Urinary bladder (tissue), 4 donors: ENCODE results near the gene SETD1A. TPM values are rescaled to one million over a fixed set of nuclear protein-coding genes. Genes with fewer than 3 reads are reported as not detected.
A peak's percentile ranks its signal among the peaks of the same experiment; 100 is the strongest.

Experiments used
- DNase-seq: peaks from one replicate; pipeline ENCODE4 v3.0.0-alpha.2; 2015; ENCODE audit errors: extremely low spot score
- H3K27ac ChIP-seq: one replicate; pipeline ENCODE4 v1.5.1; 2013; ENCODE audit warnings: low read depth, mild to moderate bottlenecking, moderate library complexity
- H3K36me3 ChIP-seq: one replicate; pipeline ENCODE4 v1.6.1; 2013; ENCODE audit warnings: mild to moderate bottlenecking, moderate library complexity; ENCODE audit not compliant: insufficient read depth
- H3K4me1 ChIP-seq: one replicate; pipeline ENCODE4 v1.6.1; 2013; ENCODE audit warnings: mild to moderate bottlenecking, moderate library complexity; ENCODE audit not compliant: insufficient read depth
- H3K4me3 ChIP-seq: one replicate; pipeline ENCODE4 v1.5.1; 2013; ENCODE audit warnings: low read depth, low read length
- WGBS: extraction: QIAGEN DNeasy Blood & Tissue Kit; methylation state at CpG from one replicate; pipeline ENCODE4 v1.1.7; 2013; 5-methylcytosine and 5-hydroxymethylcytosine counted together
- polyA plus RNA-seq: library from polyadenylated mRNA; stranded (reverse); fragments of 200-250 nt; gene quantifications from one replicate; pipeline ENCODE4 v1.2.3, GENCODE V29; 2013
- total RNA-seq: library from RNA; depleted of rRNA; stranded (reverse); fragments of >200 nt; gene quantifications from one replicate; pipeline ENCODE4 v1.2.3, GENCODE V29; 2014
- donor health status: healthy with polysubstance abuse.
- donor health status: healthy.

Gene SETD1A
- total RNA-seq: 2.9 TPM
- polyA plus RNA-seq: 14.6 TPM

- peak within 1 kb of the TSS; percentile 96 for H3K4me3 ChIP-seq
- H3K36me3 ChIP-seq: no peaks in the 10 kb centered on the region
- H3K27ac ChIP-seq: peak within 1 kb of the TSS; percentile 82
- WGBS: under 1% methylated on average over 83 of the region's 85 CpGs
- DNase-seq: peak; percentile 91
- peaks cover 5% of the 10 kb centered on the region for H3K4me1 ChIP-seq
Measured at GRCh38 chr16:30957456-30958174, at the start of gene SETD1A. Gene SETD1A, plus strand, starts transcription at chr16:30957754. Its CDS starts 978 bp downstream, at chr16:30958732.

- no peaks in the 10 kb centered on the region for H3K4me1 ChIP-seq
- no peaks in the 10 kb centered on the region for H3K36me3 ChIP-seq
- 66% methylated on average over 18 of the region's 18 CpGs for WGBS
- no peak overlapping the region for H3K27ac ChIP-seq
- no peak overlapping the region for H3K4me3 ChIP-seq
- no peak for DNase-seq
Measured at GRCh38 chr16:30910427-30911029, 47.0 kb upstream of the SETD1A start.

- Histone ChIP-seq H3K4me3 (no peak overlapping the region), H3K4me1 (no peaks in the 10 kb centered on the region), H3K27ac (no peak overlapping the region), H3K36me3 (no peaks in the 10 kb centered on the region)
- DNase-seq: no peak
- 82% methylated on average over 6 of the region's 6 CpGs for WGBS
Measured at GRCh38 chr16:30912794-30913412, 44.7 kb upstream of the SETD1A start.

- Histone ChIP-seq H3K36me3 (no peaks in the 10 kb centered on the region), H3K27ac (no peak overlapping the region), H3K4me1 (no peaks in the 10 kb centered on the region), H3K4me3 (no peak overlapping the region)
- WGBS: 96% methylated on average over 3 of the region's 3 CpGs
- no peak for DNase-seq
Measured at GRCh38 chr16:30914830-30915229, 42.7 kb upstream of the SETD1A start.

GRCh38 chr16:30918614-30919013 is 38.9 kb upstream of the SETD1A start:
- Histone ChIP-seq H3K4me3 (no peak overlapping the region), H3K4me1 (no peaks in the 10 kb centered on the region), H3K36me3 (no peaks in the 10 kb centered on the region), H3K27ac (no peak overlapping the region)
- no peak for DNase-seq
- 88% methylated on average over 1 of the region's 1 CpG for WGBS

GRCh38 chr16:30920891-30921290 is 36.7 kb upstream of the SETD1A start:
- WGBS: 76% methylated on average over 2 of the region's 2 CpGs

GRCh38 chr16:30921459-30921747 is 36.2 kb upstream of the SETD1A start:
- no peaks in the 10 kb centered on the region for H3K4me1 ChIP-seq
- no peaks in the 10 kb centered on the region for H3K36me3 ChIP-seq

More at GRCh38 chr16:30920891-30921290, 36.7 kb upstream of the SETD1A start:
- no peak overlapping the region for H3K4me3 ChIP-seq
- H3K27ac ChIP-seq: no peak overlapping the region
- no peaks in the 10 kb centered on the region for H3K36me3 ChIP-seq
- no peaks in the 10 kb centered on the region for H3K4me1 ChIP-seq
- DNase-seq: no peak

GRCh38 chr16:30921748-30922419 is 35.7 kb upstream of the SETD1A start:
- Histone ChIP-seq H3K36me3 (no peaks in the 10 kb centered on the region), H3K27ac (peak overlapping the region; percentile 53), H3K4me3 (peak overlapping the region; percentile 42), H3K4me1 (no peaks in the 10 kb centered on the region)
- DNase-seq: peak; percentile 92
- WGBS: under 1% methylated on average over 37 of the region's 37 CpGs

More at GRCh38 chr16:30921459-30921747, 36.2 kb upstream of the SETD1A start:
- 24% methylated on average over 6 of the region's 6 CpGs for WGBS
- H3K4me3 ChIP-seq: peak overlapping the region; percentile 42
- DNase-seq: no peak
- peak overlapping the region; percentile 53 for H3K27ac ChIP-seq

GRCh38 chr16:30922420-30922959 is 35.1 kb upstream of the SETD1A start:
- no peaks in the 10 kb centered on the region for H3K4me1 ChIP-seq
- WGBS: under 1% methylated on average over 42 of the region's 42 CpGs
- peak overlapping the region; percentile 89 for H3K27ac ChIP-seq
- DNase-seq: peak; percentile 99
- peak overlapping the region; percentile 42 for H3K4me3 ChIP-seq
- H3K36me3 ChIP-seq: no peaks in the 10 kb centered on the region

GRCh38 chr16:30922960-30923535 is 34.5 kb upstream of the SETD1A start:
- Histone ChIP-seq H3K4me3 (peak overlapping the region; percentile 78), H3K27ac (peak overlapping the region; percentile 89), H3K4me1 (no peaks in the 10 kb centered on the region), H3K36me3 (no peaks in the 10 kb centered on the region)
- DNase-seq: peak; percentile 99
- WGBS: under 1% methylated on average over 33 of the region's 33 CpGs

- H3K4me1 ChIP-seq: no peaks in the 10 kb centered on the region
- WGBS: under 1% methylated on average over 31 of the region's 31 CpGs
- H3K27ac ChIP-seq: peak within 1 kb of the TSS; percentile 89
- DNase-seq: no peak
- H3K36me3 ChIP-seq: no peaks in the 10 kb centered on the region
- peak within 1 kb of the TSS; percentile 78 for H3K4me3 ChIP-seq
Measured at GRCh38 chr16:30923554-30924075, 33.9 kb upstream of the SETD1A start, which contains the start of gene FBXL19. Gene FBXL19, plus strand, starts transcription at chr16:30923572. Its CDS starts 2,183 bp downstream, at chr16:30925755.

GRCh38 chr16:30924076-30924912 is 33.3 kb upstream of the SETD1A start:
- peak overlapping the region; percentile 12 for H3K27ac ChIP-seq
- H3K4me1 ChIP-seq: no peaks in the 10 kb centered on the region
- no peaks in the 10 kb centered on the region for H3K36me3 ChIP-seq
- DNase-seq: no peak
- peak overlapping the region; percentile 78 for H3K4me3 ChIP-seq
- 3% methylated on average over 53 of the region's 53 CpGs for WGBS
